ENCODE measurements around the gene CYGB. TPM values are rescaled to one million over a fixed set of nuclear protein-coding genes. Genes with fewer than 3 reads are reported as not detected.

Gene CYGB
- total and polyA plus RNA-seq, 2 of the 13 experiments (the other 11 are each of a cell fraction or from before 2014, with no cell fraction given), result 18.9 to 27.1 TPM

DNA sequence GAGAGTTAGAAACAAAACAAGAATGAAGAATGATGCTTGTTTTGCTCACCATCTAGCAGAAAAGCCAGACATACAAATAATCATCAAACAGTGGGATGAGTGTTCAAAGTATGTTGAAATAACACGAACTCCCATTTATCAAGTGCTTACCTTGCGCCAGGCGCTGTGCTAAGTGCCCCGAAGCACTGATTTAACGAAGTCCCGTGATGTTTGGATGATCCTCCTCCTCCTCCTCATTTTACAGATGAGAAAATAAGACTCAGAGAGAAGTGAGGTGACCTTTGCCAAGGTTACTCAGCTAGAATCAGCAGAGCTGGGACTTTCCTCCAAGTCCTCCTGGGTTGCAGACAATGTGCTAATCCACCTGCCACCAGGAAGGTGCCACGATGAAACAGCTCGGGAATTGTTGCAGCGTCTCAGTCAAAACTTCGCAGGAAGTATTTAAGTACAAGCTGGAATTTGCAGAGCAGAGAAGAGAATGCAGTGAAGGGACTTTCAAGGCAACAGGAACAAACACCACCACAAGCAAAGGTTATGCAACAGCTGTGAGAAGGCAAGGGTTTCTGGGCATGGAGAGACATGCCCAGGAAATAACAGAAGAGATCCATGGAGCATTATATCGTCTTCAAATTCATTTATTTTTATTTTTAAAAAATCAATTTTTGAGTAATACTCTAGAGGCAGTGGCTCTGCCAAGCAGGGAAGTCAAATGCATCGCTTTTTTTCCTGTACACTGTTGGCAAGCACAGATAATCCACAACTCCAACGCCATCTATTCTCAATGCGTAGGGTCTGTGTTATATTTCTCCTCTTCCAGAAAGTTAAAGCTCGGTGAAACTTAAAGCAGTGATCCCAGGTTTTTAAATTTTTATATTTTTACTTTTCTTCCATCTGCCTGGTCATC, 13.5 kb upstream of the CYGB start (continued):
- TF ChIP-seq ZBTB21 (CRISPR knock-in tag; IDR thresholded peaks at IDR 0.05) (no peak), KDM6A (CRISPR knock-in tag; IDR thresholded peaks at IDR 0.05; ENCODE audit: low read depth) (peak; percentile 43; the same call in 1 of the 2 replicates), ZNF547 (CRISPR knock-in tag; IDR thresholded peaks at IDR 0.05) (no peak), FOXA3 (CRISPR knock-in tag; IDR thresholded peaks at IDR 0.05) (peak; percentile 88), KDM3A (CRISPR knock-in tag; IDR thresholded peaks at IDR 0.05; ENCODE audit: low read depth) (peak; percentile 72; the same call in 1 of the 2 replicates), ZSCAN25 (CRISPR knock-in tag; IDR thresholded peaks at IDR 0.05) (0 out of 2 replicates have a peak, but pooled peaks have one; percentile 31), YEATS4 (CRISPR knock-in tag; IDR thresholded peaks at IDR 0.05; ENCODE audit: borderline replicate concordance) (peak; percentile 47; the same call in 1 of the 2 replicates), ETV6 (CRISPR knock-in tag; conservative IDR thresholded peaks at IDR 0.05) (no peak), MIER2 (CRISPR knock-in tag; IDR thresholded peaks at IDR 0.05) (peak; percentile 53; the same call in 1 of the 2 replicates), ZNF333 (CRISPR knock-in tag; IDR thresholded peaks at IDR 0.05; ENCODE audit: borderline replicate concordance) (0 out of 2 replicates have a peak, but pooled peaks have one; percentile 57), GZF1 (CRISPR knock-in tag; IDR thresholded peaks at IDR 0.05) (no peak)
- TF ChIP-seq, protein P1, sequence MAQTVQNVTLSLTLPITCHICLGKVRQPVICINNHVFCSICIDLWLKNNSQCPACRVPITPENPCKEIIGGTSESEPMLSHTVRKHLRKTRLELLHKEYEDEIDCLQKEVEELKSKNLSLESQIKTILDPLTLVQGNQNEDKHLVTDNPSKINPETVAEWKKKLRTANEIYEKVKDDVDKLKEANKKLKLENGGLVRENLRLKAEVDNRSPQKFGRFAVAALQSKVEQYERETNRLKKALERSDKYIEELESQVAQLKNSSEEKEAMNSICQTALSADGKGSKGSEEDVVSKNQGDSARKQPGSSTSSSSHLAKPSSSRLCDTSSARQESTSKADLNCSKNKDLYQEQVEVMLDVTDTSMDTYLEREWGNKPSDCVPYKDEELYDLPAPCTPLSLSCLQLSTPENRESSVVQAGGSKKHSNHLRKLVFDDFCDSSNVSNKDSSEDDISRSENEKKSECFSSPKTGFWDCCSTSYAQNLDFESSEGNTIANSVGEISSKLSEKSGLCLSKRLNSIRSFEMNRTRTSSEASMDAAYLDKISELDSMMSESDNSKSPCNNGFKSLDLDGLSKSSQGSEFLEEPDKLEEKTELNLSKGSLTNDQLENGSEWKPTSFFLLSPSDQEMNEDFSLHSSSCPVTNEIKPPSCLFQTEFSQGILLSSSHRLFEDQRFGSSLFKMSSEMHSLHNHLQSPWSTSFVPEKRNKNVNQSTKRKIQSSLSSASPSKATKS (CRISPR knock-in tag; IDR thresholded peaks at IDR 0.05), result 0 out of 2 replicates have a peak, but pooled peaks have one; percentile 32
- TF ChIP-seq, protein P2, sequence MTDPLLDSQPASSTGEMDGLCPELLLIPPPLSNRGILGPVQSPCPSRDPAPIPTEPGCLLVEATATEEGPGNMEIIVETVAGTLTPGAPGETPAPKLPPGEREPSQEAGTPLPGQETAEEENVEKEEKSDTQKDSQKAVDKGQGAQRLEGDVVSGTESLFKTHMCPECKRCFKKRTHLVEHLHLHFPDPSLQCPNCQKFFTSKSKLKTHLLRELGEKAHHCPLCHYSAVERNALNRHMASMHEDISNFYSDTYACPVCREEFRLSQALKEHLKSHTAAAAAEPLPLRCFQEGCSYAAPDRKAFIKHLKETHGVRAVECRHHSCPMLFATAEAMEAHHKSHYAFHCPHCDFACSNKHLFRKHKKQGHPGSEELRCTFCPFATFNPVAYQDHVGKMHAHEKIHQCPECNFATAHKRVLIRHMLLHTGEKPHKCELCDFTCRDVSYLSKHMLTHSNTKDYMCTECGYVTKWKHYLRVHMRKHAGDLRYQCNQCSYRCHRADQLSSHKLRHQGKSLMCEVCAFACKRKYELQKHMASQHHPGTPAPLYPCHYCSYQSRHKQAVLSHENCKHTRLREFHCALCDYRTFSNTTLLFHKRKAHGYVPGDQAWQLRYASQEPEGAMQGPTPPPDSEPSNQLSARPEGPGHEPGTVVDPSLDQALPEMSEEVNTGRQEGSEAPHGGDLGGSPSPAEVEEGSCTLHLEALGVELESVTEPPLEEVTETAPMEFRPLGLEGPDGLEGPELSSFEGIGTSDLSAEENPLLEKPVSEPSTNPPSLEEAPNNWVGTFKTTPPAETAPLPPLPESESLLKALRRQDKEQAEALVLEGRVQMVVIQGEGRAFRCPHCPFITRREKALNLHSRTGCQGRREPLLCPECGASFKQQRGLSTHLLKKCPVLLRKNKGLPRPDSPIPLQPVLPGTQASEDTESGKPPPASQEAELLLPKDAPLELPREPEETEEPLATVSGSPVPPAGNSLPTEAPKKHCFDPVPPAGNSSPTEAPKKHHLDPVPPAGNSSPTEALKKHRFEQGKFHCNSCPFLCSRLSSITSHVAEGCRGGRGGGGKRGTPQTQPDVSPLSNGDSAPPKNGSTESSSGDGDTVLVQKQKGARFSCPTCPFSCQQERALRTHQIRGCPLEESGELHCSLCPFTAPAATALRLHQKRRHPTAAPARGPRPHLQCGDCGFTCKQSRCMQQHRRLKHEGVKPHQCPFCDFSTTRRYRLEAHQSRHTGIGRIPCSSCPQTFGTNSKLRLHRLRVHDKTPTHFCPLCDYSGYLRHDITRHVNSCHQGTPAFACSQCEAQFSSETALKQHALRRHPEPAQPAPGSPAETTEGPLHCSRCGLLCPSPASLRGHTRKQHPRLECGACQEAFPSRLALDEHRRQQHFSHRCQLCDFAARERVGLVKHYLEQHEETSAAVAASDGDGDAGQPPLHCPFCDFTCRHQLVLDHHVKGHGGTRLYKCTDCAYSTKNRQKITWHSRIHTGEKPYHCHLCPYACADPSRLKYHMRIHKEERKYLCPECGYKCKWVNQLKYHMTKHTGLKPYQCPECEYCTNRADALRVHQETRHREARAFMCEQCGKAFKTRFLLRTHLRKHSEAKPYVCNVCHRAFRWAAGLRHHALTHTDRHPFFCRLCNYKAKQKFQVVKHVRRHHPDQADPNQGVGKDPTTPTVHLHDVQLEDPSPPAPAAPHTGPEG (CRISPR knock-in tag; IDR thresholded peaks at IDR 0.05), result no peak
- TF ChIP-seq, protein P3, sequence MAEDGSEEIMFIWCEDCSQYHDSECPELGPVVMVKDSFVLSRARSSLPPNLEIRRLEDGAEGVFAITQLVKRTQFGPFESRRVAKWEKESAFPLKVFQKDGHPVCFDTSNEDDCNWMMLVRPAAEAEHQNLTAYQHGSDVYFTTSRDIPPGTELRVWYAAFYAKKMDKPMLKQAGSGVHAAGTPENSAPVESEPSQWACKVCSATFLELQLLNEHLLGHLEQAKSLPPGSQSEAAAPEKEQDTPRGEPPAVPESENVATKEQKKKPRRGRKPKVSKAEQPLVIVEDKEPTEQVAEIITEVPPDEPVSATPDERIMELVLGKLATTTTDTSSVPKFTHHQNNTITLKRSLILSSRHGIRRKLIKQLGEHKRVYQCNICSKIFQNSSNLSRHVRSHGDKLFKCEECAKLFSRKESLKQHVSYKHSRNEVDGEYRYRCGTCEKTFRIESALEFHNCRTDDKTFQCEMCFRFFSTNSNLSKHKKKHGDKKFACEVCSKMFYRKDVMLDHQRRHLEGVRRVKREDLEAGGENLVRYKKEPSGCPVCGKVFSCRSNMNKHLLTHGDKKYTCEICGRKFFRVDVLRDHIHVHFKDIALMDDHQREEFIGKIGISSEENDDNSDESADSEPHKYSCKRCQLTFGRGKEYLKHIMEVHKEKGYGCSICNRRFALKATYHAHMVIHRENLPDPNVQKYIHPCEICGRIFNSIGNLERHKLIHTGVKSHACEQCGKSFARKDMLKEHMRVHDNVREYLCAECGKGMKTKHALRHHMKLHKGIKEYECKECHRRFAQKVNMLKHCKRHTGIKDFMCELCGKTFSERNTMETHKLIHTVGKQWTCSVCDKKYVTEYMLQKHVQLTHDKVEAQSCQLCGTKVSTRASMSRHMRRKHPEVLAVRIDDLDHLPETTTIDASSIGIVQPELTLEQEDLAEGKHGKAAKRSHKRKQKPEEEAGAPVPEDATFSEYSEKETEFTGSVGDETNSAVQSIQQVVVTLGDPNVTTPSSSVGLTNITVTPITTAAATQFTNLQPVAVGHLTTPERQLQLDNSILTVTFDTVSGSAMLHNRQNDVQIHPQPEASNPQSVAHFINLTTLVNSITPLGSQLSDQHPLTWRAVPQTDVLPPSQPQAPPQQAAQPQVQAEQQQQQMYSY (CRISPR knock-in tag; IDR thresholded peaks at IDR 0.05), result no peak
- TF ChIP-seq, protein P4, sequence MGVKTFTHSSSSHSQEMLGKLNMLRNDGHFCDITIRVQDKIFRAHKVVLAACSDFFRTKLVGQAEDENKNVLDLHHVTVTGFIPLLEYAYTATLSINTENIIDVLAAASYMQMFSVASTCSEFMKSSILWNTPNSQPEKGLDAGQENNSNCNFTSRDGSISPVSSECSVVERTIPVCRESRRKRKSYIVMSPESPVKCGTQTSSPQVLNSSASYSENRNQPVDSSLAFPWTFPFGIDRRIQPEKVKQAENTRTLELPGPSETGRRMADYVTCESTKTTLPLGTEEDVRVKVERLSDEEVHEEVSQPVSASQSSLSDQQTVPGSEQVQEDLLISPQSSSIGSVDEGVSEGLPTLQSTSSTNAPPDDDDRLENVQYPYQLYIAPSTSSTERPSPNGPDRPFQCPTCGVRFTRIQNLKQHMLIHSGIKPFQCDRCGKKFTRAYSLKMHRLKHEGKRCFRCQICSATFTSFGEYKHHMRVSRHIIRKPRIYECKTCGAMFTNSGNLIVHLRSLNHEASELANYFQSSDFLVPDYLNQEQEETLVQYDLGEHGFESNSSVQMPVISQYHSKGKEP (CRISPR knock-in tag; IDR thresholded peaks at IDR 0.05), result 0 out of 2 replicates have a peak, but pooled peaks have one; percentile 10
